ENCODE measurements around the gene ST8SIA6.
A peak's percentile ranks its signal among the peaks of the same experiment; 100 is the strongest.
"Not testable (repeated sequence)": the region's sequence is repeated elsewhere in the genome, so short reads cannot be mapped to it uniquely, and the experiment has no call there.

ST8SIA6 gene

GRCh38 chr10:17344206-17344605 is 110.2 kb downstream of the ST8SIA6 start:
- no peak for FAIRE-seq
- DNase-seq (ENCODE audit: insufficient read length, low spot score), result no peak
- TF ChIP-seq POU2F2 (IDR thresholded peaks at IDR 0.05; ENCODE audit: low read depth, low read length) (no peak), SPI1 (IDR thresholded peaks at IDR 0.05; ENCODE audit: low read depth, low read length) (no peak), POLR2A (IDR thresholded peaks at IDR 0.05; ENCODE audit: low read depth, low read length) (no peak), TAF1 (IDR thresholded peaks at IDR 0.05; ENCODE audit: low read depth, low read length) (no peak), PAX5 (IDR thresholded peaks at IDR 0.05; ENCODE audit: insufficient read depth, low read length, severe bottlenecking) (no peak), POLR2AphosphoS5 (IDR thresholded peaks at IDR 0.05; ENCODE audit: low read depth, low read length) (no peak)

GRCh38 chr10:17343118-17343517 is 111.3 kb downstream of the ST8SIA6 start:
- no peak for TF ChIP-seq PAX5 (IDR thresholded peaks at IDR 0.05; ENCODE audit: insufficient read depth, low read length, severe bottlenecking)
- TF ChIP-seq TAF1 (IDR thresholded peaks at IDR 0.05; ENCODE audit: low read depth, low read length), result no peak
- TF ChIP-seq SPI1 (IDR thresholded peaks at IDR 0.05; ENCODE audit: low read depth, low read length), result no peak
- no peak for TF ChIP-seq POLR2AphosphoS5 (IDR thresholded peaks at IDR 0.05; ENCODE audit: low read depth, low read length)
- TF ChIP-seq POU2F2 (IDR thresholded peaks at IDR 0.05; ENCODE audit: low read depth, low read length), result no peak
- TF ChIP-seq POLR2A (IDR thresholded peaks at IDR 0.05; ENCODE audit: low read depth, low read length), result no peak
- FAIRE-seq (no peak), DNase-seq (ENCODE audit: insufficient read length, low spot score) (no peak)

- FAIRE-seq (no peak), DNase-seq (ENCODE audit: insufficient read length, low spot score) (no peak)
- no peak for TF ChIP-seq POLR2AphosphoS5 (IDR thresholded peaks at IDR 0.05; ENCODE audit: low read depth, low read length)
- no peak for TF ChIP-seq PAX5 (IDR thresholded peaks at IDR 0.05; ENCODE audit: insufficient read depth, low read length, severe bottlenecking)
- TF ChIP-seq POU2F2 (IDR thresholded peaks at IDR 0.05; ENCODE audit: low read depth, low read length), result no peak
- TF ChIP-seq SPI1 (IDR thresholded peaks at IDR 0.05; ENCODE audit: low read depth, low read length), result no peak
- no peak for TF ChIP-seq POLR2A (IDR thresholded peaks at IDR 0.05; ENCODE audit: low read depth, low read length)
- no peak for TF ChIP-seq TAF1 (IDR thresholded peaks at IDR 0.05; ENCODE audit: low read depth, low read length)
These were observed 114.1 kb downstream of the ST8SIA6 start for GRCh38 chr10:17340144-17340829.

- DNase-seq (ENCODE audit: insufficient read length, low spot score), result no peak
- no peak for FAIRE-seq
These were observed 119.3 kb downstream of the ST8SIA6 start for GRCh38 chr10:17335065-17335464.

GRCh38 chr10:17330501-17330900 is 123.9 kb downstream of the ST8SIA6 start:
- no peak for FAIRE-seq
- no peak for TF ChIP-seq POU2F2 (IDR thresholded peaks at IDR 0.05; ENCODE audit: low read depth, low read length)
- no peak for TF ChIP-seq POLR2AphosphoS5 (IDR thresholded peaks at IDR 0.05; ENCODE audit: low read depth, low read length)
- no peak for TF ChIP-seq PAX5 (IDR thresholded peaks at IDR 0.05; ENCODE audit: insufficient read depth, low read length, severe bottlenecking)
- TF ChIP-seq POLR2A (IDR thresholded peaks at IDR 0.05; ENCODE audit: low read depth, low read length), result no peak
- TF ChIP-seq TAF1 (IDR thresholded peaks at IDR 0.05; ENCODE audit: low read depth, low read length), result no peak
- TF ChIP-seq SPI1 (IDR thresholded peaks at IDR 0.05; ENCODE audit: low read depth, low read length), result no peak
- no peak for DNase-seq (ENCODE audit: insufficient read length, low spot score)

More at GRCh38 chr10:17335065-17335464, 119.3 kb downstream of the ST8SIA6 start:
- no peak for TF ChIP-seq TAF1 (IDR thresholded peaks at IDR 0.05; ENCODE audit: low read depth, low read length)

GRCh38 chr10:17326377-17326776 is 128.0 kb downstream of the ST8SIA6 start:
- FAIRE-seq (no peak), DNase-seq (ENCODE audit: insufficient read length, low spot score) (no peak)
- TF ChIP-seq POU2F2 (IDR thresholded peaks at IDR 0.05; ENCODE audit: low read depth, low read length) (no peak), PAX5 (IDR thresholded peaks at IDR 0.05; ENCODE audit: insufficient read depth, low read length, severe bottlenecking) (no peak)

GRCh38 chr10:17321957-17322356 is 132.4 kb downstream of the ST8SIA6 start:
- FAIRE-seq; DNase-seq (ENCODE audit: insufficient read length, low spot score): not testable (repeated sequence)

- no peak for DNase-seq (ENCODE audit: insufficient read length, low spot score)
- TF ChIP-seq SPI1 (IDR thresholded peaks at IDR 0.05; ENCODE audit: low read depth, low read length), result peak; percentile 77
- TF ChIP-seq POLR2AphosphoS5 (IDR thresholded peaks at IDR 0.05; ENCODE audit: low read depth, low read length), result no peak
- FAIRE-seq, result no peak
These were observed 137.8 kb downstream of the ST8SIA6 start for GRCh38 chr10:17316488-17317170.

GRCh38 chr10:17309435-17309834 is 145.0 kb downstream of the ST8SIA6 start:
- DNase-seq (ENCODE audit: insufficient read length, low spot score), result no peak
- no peak for FAIRE-seq
- TF ChIP-seq TAF1 (IDR thresholded peaks at IDR 0.05; ENCODE audit: low read depth, low read length), result no peak
- TF ChIP-seq POU2F2 (IDR thresholded peaks at IDR 0.05; ENCODE audit: low read depth, low read length), result no peak
- TF ChIP-seq SPI1 (IDR thresholded peaks at IDR 0.05; ENCODE audit: low read depth, low read length), result no peak
- TF ChIP-seq PAX5 (IDR thresholded peaks at IDR 0.05; ENCODE audit: insufficient read depth, low read length, severe bottlenecking), result no peak
- no peak for TF ChIP-seq POLR2AphosphoS5 (IDR thresholded peaks at IDR 0.05; ENCODE audit: low read depth, low read length)
- no peak for TF ChIP-seq POLR2A (IDR thresholded peaks at IDR 0.05; ENCODE audit: low read depth, low read length)

GRCh38 chr10:17307123-17307522 is 147.3 kb downstream of the ST8SIA6 start:
- FAIRE-seq, result no peak
- no peak for TF ChIP-seq POLR2AphosphoS5 (IDR thresholded peaks at IDR 0.05; ENCODE audit: low read depth, low read length)
- no peak for TF ChIP-seq POLR2A (IDR thresholded peaks at IDR 0.05; ENCODE audit: low read depth, low read length)
- TF ChIP-seq POU2F2 (IDR thresholded peaks at IDR 0.05; ENCODE audit: low read depth, low read length), result no peak
- TF ChIP-seq PAX5 (IDR thresholded peaks at IDR 0.05; ENCODE audit: insufficient read depth, low read length, severe bottlenecking), result no peak
- no peak for TF ChIP-seq TAF1 (IDR thresholded peaks at IDR 0.05; ENCODE audit: low read depth, low read length)
- no peak for TF ChIP-seq SPI1 (IDR thresholded peaks at IDR 0.05; ENCODE audit: low read depth, low read length)
- DNase-seq (ENCODE audit: insufficient read length, low spot score), result no peak
